NB4 (cell line): ENCODE data around the gene IL17B.

Experiments used
- CTCF ChIP-seq: IDR thresholded peaks from one replicate; pipeline ENCODE4 v1.5.1; 2012; ENCODE audit warnings: low read depth, low read length
- POLR2A ChIP-seq: IDR thresholded peaks from 2 replicates; pipeline ENCODE4 v1.6.1; 2011; ENCODE audit warnings: mild to moderate bottlenecking; ENCODE audit not compliant: insufficient read length; ENCODE audit errors: extremely low read depth

- no peak for TF ChIP-seq CTCF
- no peak for TF ChIP-seq POLR2A
Measured at GRCh38 chr5:149370878-149371277, 8.2 kb downstream of the IL17B start.
